KMS-11 (cell line): ENCODE results near the gene POLR2L.

Source experiments
- H2AFZ ChIP-seq: fragments of 200-600 bp; sonication (generic); 2 replicates; pipeline ENCODE4 v1.6.1; 2016; ENCODE audit warnings: antibody characterized with exemption, mixed run types, low read depth
- H3K27ac ChIP-seq: fragments of 200-600 bp; sonication (generic); 2 replicates; pipeline ENCODE4 v1.6.1; 2016; ENCODE audit warnings: mild to moderate bottlenecking, mixed run types
- H3K27me3 ChIP-seq: fragments of 200-600 bp; sonication (generic); 2 replicates; pipeline ENCODE4 v1.6.1; 2017; ENCODE audit warnings: mild to moderate bottlenecking, low read depth, mixed run types, moderate library complexity; ENCODE audit not compliant: insufficient read depth
- H3K36me3 ChIP-seq: fragments of 200-600 bp; sonication (generic); 2 replicates; pipeline ENCODE4 v1.6.1; 2017; ENCODE audit warnings: mild to moderate bottlenecking, mixed run types; ENCODE audit not compliant: insufficient read depth
- H3K4me1 ChIP-seq: fragments of 200-600 bp; sonication (generic); 2 replicates; pipeline ENCODE4 v1.6.1; 2016; ENCODE audit warnings: mild to moderate bottlenecking, low read depth, mixed run types; ENCODE audit not compliant: poor library complexity, severe bottlenecking
- H3K4me2 ChIP-seq: fragments of 200-600 bp; sonication (generic); 2 replicates; pipeline ENCODE4 v1.7.0; 2016; ENCODE audit warnings: mild to moderate bottlenecking, mixed run types
- H3K4me3 ChIP-seq: fragments of 200-600 bp; sonication (generic); IDR thresholded peaks from 2 replicates; pipeline ENCODE4 v1.6.1; 2017; ENCODE audit warnings: low read depth, low read length, mixed read lengths; ENCODE audit not compliant: insufficient read depth
- H3K79me2 ChIP-seq: fragments of 200-600 bp; sonication (generic); 2 replicates; pipeline ENCODE4 v1.6.1; 2016; ENCODE audit warnings: low read depth, mixed run types; ENCODE audit not compliant: insufficient read depth
- H3K9ac ChIP-seq: fragments of 200-600 bp; sonication (generic); 2 replicates; pipeline ENCODE4 v1.6.1; 2016; ENCODE audit warnings: mild to moderate bottlenecking, mixed run types
- H4K20me1 ChIP-seq: fragments of 200-600 bp; sonication (generic); 2 replicates; pipeline ENCODE4 v1.6.1; 2016; ENCODE audit warnings: mild to moderate bottlenecking, mixed run types; ENCODE audit not compliant: insufficient read depth
- CTCF ChIP-seq: fragments of 200-600 bp; sonication (generic); conservative IDR thresholded peaks from 2 replicates; pipeline ENCODE4 v1.6.1; 2017; ENCODE audit warnings: low read depth, mild to moderate bottlenecking, antibody characterized with exemption, low read length, moderate library complexity, mixed read lengths

POLR2L gene

GRCh38 chr11:863023-863909 lies 20.9 kb upstream of the POLR2L start:
- H3K4me3 ChIP-seq = no peak overlapping the region
- TF ChIP-seq CTCF = no peak
- H3K4me2 ChIP-seq = no peak overlapping the region
- no peak overlapping the region for H3K9ac ChIP-seq
- no peaks in the 10 kb centered on the region for H4K20me1 ChIP-seq
- H3K36me3 ChIP-seq = no peaks in the 10 kb centered on the region
- H3K79me2 ChIP-seq = no peaks in the 10 kb centered on the region
- H3K27me3 ChIP-seq = peaks cover 4% of the 10 kb centered on the region; the same call in 1 of the 2 replicates
- no peak overlapping the region for H3K27ac ChIP-seq
- H2AFZ ChIP-seq = no peak overlapping the region
- peaks cover 20% of the 10 kb centered on the region for H3K4me1 ChIP-seq

GRCh38 chr11:862696-863022 lies 20.3 kb upstream of the POLR2L start:
- Histone ChIP-seq H3K27me3 (peaks cover 4% of the 10 kb centered on the region; the same call in 1 of the 2 replicates), H3K4me2 (no peak overlapping the region), H3K9ac (no peak overlapping the region), H2AFZ (no peak overlapping the region), H3K4me1 (peaks cover 20% of the 10 kb centered on the region), H3K79me2 (no peaks in the 10 kb centered on the region), H3K36me3 (no peaks in the 10 kb centered on the region), H4K20me1 (no peaks in the 10 kb centered on the region), H3K27ac (no peak overlapping the region), H3K4me3 (no peak overlapping the region)
- TF ChIP-seq CTCF = no peak

- no peak for TF ChIP-seq CTCF
- H3K27me3 ChIP-seq = peaks cover 4% of the 10 kb centered on the region; the same call in 1 of the 2 replicates
- no peak overlapping the region for H2AFZ ChIP-seq
- H3K27ac ChIP-seq = no peak overlapping the region
- no peak overlapping the region for H3K4me3 ChIP-seq
- H3K36me3 ChIP-seq = no peaks in the 10 kb centered on the region
- H4K20me1 ChIP-seq = no peaks in the 10 kb centered on the region
- H3K4me2 ChIP-seq = no peak overlapping the region
- no peaks in the 10 kb centered on the region for H3K79me2 ChIP-seq
- H3K9ac ChIP-seq = no peak overlapping the region
- peaks cover 20% of the 10 kb centered on the region for H3K4me1 ChIP-seq
These were observed 19.8 kb upstream of the POLR2L start for GRCh38 chr11:862081-862661.

GRCh38 chr11:861105-861479 lies 18.8 kb upstream of the POLR2L start:
- H4K20me1 ChIP-seq = no peaks in the 10 kb centered on the region
- no peak overlapping the region for H3K4me2 ChIP-seq
- no peaks in the 10 kb centered on the region for H3K36me3 ChIP-seq
- H3K9ac ChIP-seq = no peak overlapping the region
- H3K27me3 ChIP-seq = peaks cover 7% of the 10 kb centered on the region; the same call in 1 of the 2 replicates
- H2AFZ ChIP-seq = no peak overlapping the region
- H3K27ac ChIP-seq = no peak overlapping the region
- H3K4me1 ChIP-seq = peaks cover 20% of the 10 kb centered on the region
- H3K79me2 ChIP-seq = no peaks in the 10 kb centered on the region
- no peak overlapping the region for H3K4me3 ChIP-seq
- no peak for TF ChIP-seq CTCF
